AG09319 (cell line): ENCODE data around the gene TIMM10.

Experiments
- DNase-seq: peaks from one replicate; pipeline ENCODE4 v3.0.0-alpha.2; 2010; ENCODE audit warnings: low read depth; ENCODE audit errors: extremely low read depth
- CTCF ChIP-seq: IDR thresholded peaks from 2 replicates; pipeline ENCODE4 v1.5.1; 2011; ENCODE audit warnings: low read depth, mild to moderate bottlenecking, inconsistent platforms, low read length, moderate library complexity

Gene TIMM10

DNA sequence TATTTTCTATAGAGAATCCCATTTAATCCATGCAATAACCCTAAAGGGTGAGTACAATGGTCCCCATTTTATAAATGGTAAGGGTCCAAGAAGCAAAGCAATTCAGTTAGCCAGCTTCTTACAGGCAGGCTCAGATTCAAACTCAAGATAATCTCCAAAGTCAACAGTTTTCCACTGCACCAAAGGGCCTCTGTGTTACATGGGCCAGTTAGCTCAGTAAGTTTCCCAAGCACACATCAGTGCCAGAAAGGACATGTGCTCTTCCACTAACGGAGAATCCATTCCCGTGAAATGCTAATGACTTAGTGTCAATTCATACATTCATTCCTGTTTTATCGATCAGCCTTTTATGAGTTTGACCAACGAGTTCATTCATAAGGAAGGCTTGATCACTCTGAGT lies 26.0 kb downstream of the TIMM10 start:
- no peak for TF ChIP-seq CTCF
- no peak for DNase-seq

GRCh38 chr11:57502870-57503269 lies 27.7 kb downstream of the TIMM10 start:
- DNase-seq = no peak
- TF ChIP-seq CTCF = no peak

GRCh38 chr11:57502376-57502775 lies 28.2 kb downstream of the TIMM10 start:
- DNase-seq = no peak
- no peak for TF ChIP-seq CTCF

- no peak for TF ChIP-seq CTCF
- no peak for DNase-seq
Measured at GRCh38 chr11:57501953-57502352, 28.6 kb downstream of the TIMM10 start.

- no peak for DNase-seq
- no peak for TF ChIP-seq CTCF
Measured at GRCh38 chr11:57500926-57501325, 29.6 kb downstream of the TIMM10 start.

GRCh38 chr11:57500515-57500914 lies 30.0 kb downstream of the TIMM10 start:
- no peak for DNase-seq
- TF ChIP-seq CTCF = no peak

DNA sequence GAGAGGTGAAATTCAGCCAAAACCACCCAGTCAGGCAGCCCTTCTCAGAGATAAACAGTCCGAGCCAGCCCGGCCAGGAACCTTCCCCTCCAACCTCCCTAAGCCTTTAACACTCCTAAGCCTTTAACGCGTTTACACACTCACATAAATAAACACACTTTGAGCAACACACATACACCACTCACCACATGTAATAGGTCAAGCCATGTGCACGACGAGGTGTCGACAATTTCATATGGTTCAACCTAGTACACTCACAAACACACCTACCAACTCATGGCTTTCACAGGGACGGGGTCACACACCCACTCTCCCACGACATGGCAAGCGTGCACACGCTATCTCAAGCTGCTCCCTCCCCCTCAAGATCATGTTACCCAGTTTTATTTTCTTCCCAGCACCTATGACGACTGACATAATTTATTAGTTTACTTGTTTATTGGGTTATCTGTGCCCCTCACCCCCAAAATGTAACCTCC lies 30.5 kb downstream of the TIMM10 start:
- TF ChIP-seq CTCF = no peak
- DNase-seq = no peak
